CD4-positive, CD25-positive, alpha-beta regulatory T cell (primary cell): Measurements from ENCODE around the gene DLGAP4. TPM values are rescaled to one million over a fixed set of nuclear protein-coding genes. Genes with fewer than 3 reads are reported as not detected.

ENCODE experiments used
- ATAC-seq, 2 donors: fragments of 150-1000 bp; cut with Tn5 transposase; one replicate each; pipeline ENCODE4 v1.10.0; 2021; ENCODE audit warnings: low read depth in 2 of 2, moderate number of reproducible peaks in 2 of 2, moderate library complexity in 1 of 2
- DNase-seq, 3 donors: peaks; one replicate each; pipeline versions ENCODE4 v3.0.0 to v3.0.0-alpha.2; 2012 to 2022; ENCODE audit warnings: mixed read lengths in 1 of 3
- H3K27ac ChIP-seq: one replicate; pipeline ENCODE4 v1.7.0; 2013; ENCODE audit warnings: mild to moderate bottlenecking, low read length; ENCODE audit not compliant: insufficient read depth, poor library complexity, severe bottlenecking
- H3K27me3 ChIP-seq: one replicate; pipeline ENCODE4 v1.7.0; 2013; ENCODE audit warnings: low read length; ENCODE audit not compliant: control insufficient read depth, insufficient read depth
- H3K36me3 ChIP-seq: one replicate; pipeline ENCODE4 v1.7.0; 2013; ENCODE audit warnings: mild to moderate bottlenecking, low read length, moderate library complexity; ENCODE audit not compliant: control insufficient read depth, insufficient read depth
- H3K4me1 ChIP-seq: 2 replicates; pipeline ENCODE4 v1.7.0; 2013; ENCODE audit warnings: mild to moderate bottlenecking, low read length; ENCODE audit not compliant: insufficient read depth, control insufficient read depth, poor library complexity, severe bottlenecking
- H3K4me3 ChIP-seq: one replicate; pipeline ENCODE4 v1.7.0; 2013; ENCODE audit warnings: low read depth, mild to moderate bottlenecking, low read length, moderate library complexity
- H3K9me3 ChIP-seq, 2 experiments: 1 replicate in 1 of 2; 2 replicates in 1 of 2; pipeline ENCODE4 v1.7.0; 2013; ENCODE audit warnings: low read length in 2 of 2, mild to moderate bottlenecking in 1 of 2, moderate library complexity in 1 of 2; ENCODE audit not compliant: control insufficient read depth in 2 of 2
- H3K27ac Mint-ChIP-seq, 3 donors: one replicate each; pipeline ENCODE4 v1.8.0; 2020 to 2022; ENCODE audit warnings: mild to moderate bottlenecking in 3 of 3, mixed read lengths in 3 of 3, moderate library complexity in 2 of 3
- H3K27me3 Mint-ChIP-seq: one replicate; pipeline ENCODE4 v1.8.0; 2022; ENCODE audit warnings: mild to moderate bottlenecking, mixed read lengths
- H3K36me3 Mint-ChIP-seq: one replicate; pipeline ENCODE4 v1.8.0; 2020; ENCODE audit warnings: mixed read lengths
- H3K4me1 Mint-ChIP-seq, 4 donors: one replicate each; pipeline ENCODE4 v1.8.0; 2020 to 2022; ENCODE audit warnings: mixed read lengths in 4 of 4, mild to moderate bottlenecking in 1 of 4
- H3K4me3 Mint-ChIP-seq, 4 donors: one replicate each; pipeline ENCODE4 v1.8.0; 2020 to 2022; ENCODE audit warnings: mild to moderate bottlenecking in 4 of 4, mixed read lengths in 4 of 4, moderate library complexity in 3 of 4
- H3K9me3 Mint-ChIP-seq, 7 donors: one replicate each; pipeline ENCODE4 v1.8.0; 2020 to 2022; ENCODE audit warnings: mixed read lengths in 7 of 7, mild to moderate bottlenecking in 3 of 7, moderate library complexity in 2 of 7
- polyA plus RNA-seq, 4 donors: library from polyadenylated mRNA; unstranded; fragments of 300-500 nt; fragmentation: Illumina TruSeq; gene quantifications; one replicate each; pipeline ENCODE4 v1.2.3, GENCODE V29; 2021
- total RNA-seq: library from RNA; stranded (reverse); gene quantifications from one replicate; pipeline ENCODE4 v1.2.3, GENCODE V29; 2022

DLGAP4 gene
- total and polyA plus RNA-seq, 5 donors from 2014 or later = 10.8 to 43.5 (median 14.7) TPM

GRCh38 chr20:36384022-36384619 lies 78.0 kb downstream of the DLGAP4 start:
- Histone ChIP-seq H3K27me3 (no peaks in the 10 kb centered on the region), H3K27ac (no peak overlapping the region), H3K4me1 (no peaks in the 10 kb centered on the region), H3K4me3 (no peak overlapping the region), H3K36me3 (no peaks in the 10 kb centered on the region), H3K9me3 (no peaks in the 10 kb centered on the region)
- H3K9me3 Mint-ChIP-seq = no peaks in the 10 kb centered on the region
- H3K4me3 Mint-ChIP-seq = no peak overlapping the region
- DNase-seq (peak in 2 of 3 donors; percentile 19 to 40), ATAC-seq (no peak)
- no peak overlapping the region for H3K27ac Mint-ChIP-seq
- peaks cover 11% of the 10 kb centered on the region for H3K27me3 Mint-ChIP-seq
- H3K4me1 Mint-ChIP-seq = no peaks in the 10 kb centered on the region
- H3K36me3 Mint-ChIP-seq = no peaks in the 10 kb centered on the region

- H3K4me1 Mint-ChIP-seq = no peaks in the 10 kb centered on the region
- no peak overlapping the region for H3K27ac ChIP-seq
- H3K4me3 ChIP-seq = no peak overlapping the region
- no peak for ATAC-seq
- DNase-seq = no peak
- no peak overlapping the region for H3K27ac Mint-ChIP-seq
- no peaks in the 10 kb centered on the region for H3K27me3 ChIP-seq
- H3K36me3 ChIP-seq = no peaks in the 10 kb centered on the region
- H3K36me3 Mint-ChIP-seq = no peaks in the 10 kb centered on the region
- H3K9me3 ChIP-seq = no peaks in the 10 kb centered on the region
- no peaks in the 10 kb centered on the region for H3K4me1 ChIP-seq
- H3K27me3 Mint-ChIP-seq = peaks cover 7% of the 10 kb centered on the region
- no peak overlapping the region for H3K4me3 Mint-ChIP-seq
- no peaks in the 10 kb centered on the region for H3K9me3 Mint-ChIP-seq
Measured at GRCh38 chr20:36385503-36385902, 79.4 kb downstream of the DLGAP4 start.

GRCh38 chr20:36386236-36386635 lies 80.1 kb downstream of the DLGAP4 start:
- Mint-ChIP-seq H3K27me3 (peaks cover 9% of the 10 kb centered on the region), H3K4me3 (no peak overlapping the region), H3K27ac (no peak overlapping the region), H3K36me3 (no peaks in the 10 kb centered on the region), H3K4me1 (no peaks in the 10 kb centered on the region), H3K9me3 (no peaks in the 10 kb centered on the region)
- DNase-seq (no peak), ATAC-seq (no peak)
- no peaks in the 10 kb centered on the region for H3K27me3 ChIP-seq
- H3K36me3 ChIP-seq = no peaks in the 10 kb centered on the region
- H3K9me3 ChIP-seq = no peaks in the 10 kb centered on the region
- no peak overlapping the region for H3K27ac ChIP-seq
- no peak overlapping the region for H3K4me3 ChIP-seq
- H3K4me1 ChIP-seq = no peaks in the 10 kb centered on the region

- no peak overlapping the region for H3K4me3 Mint-ChIP-seq
- DNase-seq (no peak), ATAC-seq (no peak)
- Histone ChIP-seq H3K4me3 (no peak overlapping the region), H3K27me3 (no peaks in the 10 kb centered on the region), H3K9me3 (no peaks in the 10 kb centered on the region), H3K27ac (no peak overlapping the region), H3K4me1 (no peaks in the 10 kb centered on the region), H3K36me3 (no peaks in the 10 kb centered on the region)
- no peak overlapping the region for H3K27ac Mint-ChIP-seq
- H3K27me3 Mint-ChIP-seq = peaks cover 8% of the 10 kb centered on the region
- H3K9me3 Mint-ChIP-seq = peaks cover 0 to 2% (median 0%) of the 10 kb centered on the region in 7 donors
- no peaks in the 10 kb centered on the region for H3K4me1 Mint-ChIP-seq
- H3K36me3 Mint-ChIP-seq = no peaks in the 10 kb centered on the region
Measured at GRCh38 chr20:36390269-36390668, 84.1 kb downstream of the DLGAP4 start.

GRCh38 chr20:36390719-36391415 lies 84.7 kb downstream of the DLGAP4 start:
- no peak overlapping the region for H3K4me3 ChIP-seq
- H3K9me3 ChIP-seq = no peaks in the 10 kb centered on the region
- DNase-seq = no peak
- H3K27me3 ChIP-seq = no peaks in the 10 kb centered on the region
- no peak overlapping the region for H3K27ac Mint-ChIP-seq
- H3K4me1 ChIP-seq = no peaks in the 10 kb centered on the region
- ATAC-seq = no peak
- no peaks in the 10 kb centered on the region for H3K36me3 ChIP-seq
- H3K36me3 Mint-ChIP-seq = no peaks in the 10 kb centered on the region
- H3K27me3 Mint-ChIP-seq = peaks cover 8% of the 10 kb centered on the region
- H3K4me3 Mint-ChIP-seq = no peak overlapping the region
- H3K4me1 Mint-ChIP-seq = no peaks in the 10 kb centered on the region
- H3K9me3 Mint-ChIP-seq = peaks cover 0 to 2% (median 0%) of the 10 kb centered on the region in 7 donors
- H3K27ac ChIP-seq = no peak overlapping the region

DNA sequence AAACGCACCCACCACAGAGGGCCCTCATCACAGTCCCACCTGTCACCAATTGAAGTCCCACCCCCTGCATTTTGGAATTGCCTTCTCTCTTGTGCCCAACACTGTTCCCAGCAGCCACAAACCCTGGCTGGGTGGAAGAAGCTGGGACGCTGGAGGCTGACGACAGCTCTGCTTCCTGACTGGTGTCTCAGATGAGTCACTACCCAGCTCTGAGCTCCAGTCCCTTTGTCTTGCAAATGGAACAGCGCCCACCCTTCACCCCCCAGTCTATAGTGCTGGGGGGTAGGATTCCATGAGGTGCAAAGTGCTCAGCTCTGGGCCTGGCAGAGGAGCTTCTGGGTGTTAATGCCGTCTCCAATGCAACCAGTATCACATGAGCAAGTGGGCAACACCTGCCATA lies 85.3 kb downstream of the DLGAP4 start:
- no peaks in the 10 kb centered on the region for H3K27me3 ChIP-seq
- no peaks in the 10 kb centered on the region for H3K36me3 ChIP-seq
- DNase-seq (no peak), ATAC-seq (no peak)
- H3K4me1 Mint-ChIP-seq = peaks cover 0 to 3% (median 0%) of the 10 kb centered on the region in 4 donors
- peaks cover 8% of the 10 kb centered on the region for H3K27me3 Mint-ChIP-seq
- H3K36me3 Mint-ChIP-seq = no peaks in the 10 kb centered on the region
- H3K4me3 Mint-ChIP-seq = no peak overlapping the region
- H3K4me1 ChIP-seq = no peaks in the 10 kb centered on the region
- peaks cover 0 to 2% (median 0%) of the 10 kb centered on the region in 7 donors for H3K9me3 Mint-ChIP-seq
- no peak overlapping the region for H3K27ac Mint-ChIP-seq
- H3K9me3 ChIP-seq = no peaks in the 10 kb centered on the region
- no peak overlapping the region for H3K27ac ChIP-seq
- H3K4me3 ChIP-seq = no peak overlapping the region

DNA sequence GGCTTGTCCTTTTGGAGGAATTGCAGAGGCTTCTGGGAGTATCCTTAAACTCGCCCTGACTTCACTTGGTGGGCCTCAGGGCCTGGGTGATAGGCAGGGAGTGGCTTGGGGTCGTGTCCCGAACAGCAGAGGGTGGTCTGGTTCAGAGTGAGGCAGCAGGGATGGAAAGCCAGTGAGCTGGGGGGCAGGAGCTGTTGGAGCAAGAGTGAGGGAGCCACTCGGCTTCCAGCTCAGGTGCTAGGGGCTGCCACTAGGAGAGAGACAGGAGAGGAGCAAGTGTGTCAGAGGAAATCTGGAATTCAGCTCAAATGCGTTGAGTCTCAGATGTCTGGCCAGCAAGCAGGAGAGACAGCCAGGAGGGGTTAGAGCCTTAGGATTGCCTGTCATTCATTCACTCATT lies 85.8 kb downstream of the DLGAP4 start:
- Mint-ChIP-seq H3K4me1 (peaks cover 0 to 5% (median 0%) of the 10 kb centered on the region in 4 donors), H3K27me3 (peaks cover 8% of the 10 kb centered on the region), H3K4me3 (no peak overlapping the region), H3K36me3 (no peaks in the 10 kb centered on the region), H3K27ac (no peak overlapping the region), H3K9me3 (peaks cover 0 to 2% (median 0%) of the 10 kb centered on the region in 7 donors)
- Histone ChIP-seq H3K36me3 (no peaks in the 10 kb centered on the region), H3K9me3 (no peaks in the 10 kb centered on the region), H3K4me1 (no peaks in the 10 kb centered on the region), H3K27me3 (no peaks in the 10 kb centered on the region), H3K27ac (no peak overlapping the region), H3K4me3 (no peak overlapping the region)
- no peak for DNase-seq
- no peak for ATAC-seq

DNA sequence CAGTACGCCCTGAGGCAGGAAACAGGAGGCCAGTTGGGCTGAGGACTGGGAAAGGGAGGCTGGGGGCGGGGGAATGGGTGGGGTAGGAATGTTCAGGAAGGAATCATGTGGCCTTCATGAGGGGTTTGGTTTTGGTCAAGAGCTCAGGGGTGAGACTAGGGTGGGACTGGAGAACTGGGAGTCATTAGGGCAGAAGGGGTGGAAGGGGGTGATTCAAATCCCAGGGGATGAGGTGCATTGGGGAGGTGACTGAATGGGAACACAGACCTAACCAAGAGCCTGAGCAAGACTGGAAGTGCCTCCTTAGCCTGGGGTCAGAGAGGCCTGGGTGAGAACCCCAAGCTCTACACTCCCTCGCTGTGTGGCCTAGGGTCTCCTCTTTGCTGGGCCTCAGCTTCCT lies 86.8 kb downstream of the DLGAP4 start:
- H3K27me3 Mint-ChIP-seq = peaks cover 8% of the 10 kb centered on the region
- H3K4me3 Mint-ChIP-seq = no peak overlapping the region
- Histone ChIP-seq H3K36me3 (no peaks in the 10 kb centered on the region), H3K9me3 (no peaks in the 10 kb centered on the region), H3K27me3 (no peaks in the 10 kb centered on the region), H3K4me1 (no peaks in the 10 kb centered on the region), H3K4me3 (no peak overlapping the region), H3K27ac (no peak overlapping the region)
- H3K4me1 Mint-ChIP-seq = peaks cover 0 to 5% (median 0%) of the 10 kb centered on the region in 4 donors
- ATAC-seq (no peak), DNase-seq (no peak)
- no peak overlapping the region for H3K27ac Mint-ChIP-seq
- H3K9me3 Mint-ChIP-seq = peaks cover 0 to 2% (median 0%) of the 10 kb centered on the region in 7 donors
- H3K36me3 Mint-ChIP-seq = no peaks in the 10 kb centered on the region
